ENCODE data around the gene HSP90AA1. TPM values are rescaled to one million over a fixed set of nuclear protein-coding genes. Genes with fewer than 3 reads are reported as not detected.
"Not testable (repeated sequence)": the region's sequence is repeated elsewhere in the genome, so short reads cannot be mapped to it uniquely, and the experiment has no call there.

The HSP90AA1 gene
- total and polyA plus RNA-seq, 2 of the 8 experiments (the other 6 are each of a cell fraction or from before 2014, with no cell fraction given), result 339 to 878 TPM

GRCh38 chr14:102078361-102078791 lies 8.5 kb downstream of the HSP90AA1 start:
- H3K14ac ChIP-seq (ENCODE audit: insufficient read length); H3K23ac ChIP-seq (ENCODE audit: insufficient read length); H3K4me3 ChIP-seq (ENCODE audit: extremely low read depth in 1 of 4, insufficient read depth in 2 of 4, low read depth in 3 of 4, low read length in 4 of 4); H2BK15ac ChIP-seq (ENCODE audit: low read length); H3K79me2 ChIP-seq (ENCODE audit: control insufficient read depth in 1 of 2, insufficient read depth in 2 of 2, low read length in 2 of 2); H3K9ac ChIP-seq (replicated peaks in 1 of 4; ENCODE audit: extremely low read depth in 1 of 4, low read depth in 3 of 4, low read length in 3 of 4); H3K4ac ChIP-seq (replicated peaks; ENCODE audit: insufficient read length, low read depth, low read length); H2BK12ac ChIP-seq (ENCODE audit: low read depth, low read length); H3K4me2 ChIP-seq (ENCODE audit: insufficient read depth in 1 of 2, low read depth in 2 of 2, low read length in 2 of 2); H3K4me1 ChIP-seq (replicated peaks in 1 of 4; ENCODE audit: control insufficient read depth in 3 of 4, insufficient read depth in 4 of 4, low read length in 3 of 4); H3K56ac ChIP-seq (replicated peaks; ENCODE audit: insufficient read length, low read depth, low read length); H3K27me3 ChIP-seq (replicated peaks in 1 of 4; ENCODE audit: control insufficient read depth in 3 of 4, extremely low read depth in 1 of 4, insufficient read depth in 3 of 4, low read length in 3 of 4); H3K18ac ChIP-seq (ENCODE audit: extremely low read depth, low read length); H4K5ac ChIP-seq (ENCODE audit: insufficient read length, low read depth, low read length); H3K27ac ChIP-seq (ENCODE audit: low read depth, low read length); H2BK120ac ChIP-seq (replicated peaks; ENCODE audit: low read depth, low read length); H4K91ac ChIP-seq (replicated peaks; ENCODE audit: insufficient read length, low read length); H3K23me2 ChIP-seq (ENCODE audit: low read depth, low read length); H2BK20ac ChIP-seq (ENCODE audit: low read length); DNase-seq (ENCODE audit: low read depth in 1 of 2, low spot score in 2 of 2); H2BK5ac ChIP-seq (ENCODE audit: low read depth, low read length); FAIRE-seq; H3K79me1 ChIP-seq (ENCODE audit: low read depth, low read length); H3K9me3 ChIP-seq (ENCODE audit: insufficient read depth in 2 of 2, low read depth in 1 of 2, low read length in 1 of 2); H2AK5ac ChIP-seq (ENCODE audit: low read depth, low read length); H4K20me1 ChIP-seq (replicated peaks in 1 of 2; ENCODE audit: control insufficient read depth in 1 of 2, insufficient read depth in 2 of 2, low read length in 2 of 2); H2AFZ ChIP-seq (ENCODE audit: low read length): not testable (repeated sequence)
- 98% methylated on average over 11 of the region's 11 CpGs; no CpG with 5 or more reads in 1 of the 2 experiments for WGBS, 2 experiments (ENCODE audit: extremely low coverage in 1 of 2, insufficient coverage in 1 of 2, insufficient read length in 1 of 2, insufficient replicate concordance in 2 of 2, low coverage in 1 of 2, low lambda C conversion rate in 2 of 2, missing lambda C conversion rate in 1 of 2)
- ChIA-PET CTCF (ENCODE audit: partially characterized antibody) (interaction anchor here (1.9 to 3.0 kb wide), 4 partner anchors 11 to 32 kb away, joined by 4 to 14 read pairs (median 12); no protein-coding TSS in a partner anchor), POLR2A (ENCODE audit: partially characterized antibody) (interaction anchor here (0.8 to 5.4 kb wide), 8 partner anchors 9 to 46 kb away, joined by 3 to 39 read pairs (median 6); partner anchors contain the start of gene HSP90AA1)
- TF ChIP-seq POLR2AphosphoS5 (IDR thresholded peaks at IDR 0.05; ENCODE audit: low read depth, low read length), result peak; percentile 27; the same call in 1 of the 2 replicates
- H4K8ac ChIP-seq (ENCODE audit: extremely low read depth, insufficient read depth, low read length), result peak overlapping the region; percentile 85
- peaks cover 14 to 53% (median 40%) of the 10 kb centered on the region in 4 experiments for H3K36me3 ChIP-seq (ENCODE audit: control insufficient read depth in 2 of 4, insufficient read depth in 4 of 4, low read length in 3 of 4)

Data from H1 (cell line).